Mesendoderm (in vitro differentiated cells): Measurements from ENCODE around the gene OXER1.

Experiments used
- DNase-seq: peaks from one replicate; pipeline ENCODE4 v3.0.0; 2013
- H2AK5ac ChIP-seq: 2 replicates; pipeline ENCODE4 v1.6.1; 2013; ENCODE audit warnings: low read length, inconsistent platforms
- H2BK120ac ChIP-seq: 2 replicates; pipeline ENCODE4 v1.6.1; 2013; ENCODE audit warnings: low read depth, mild to moderate bottlenecking, low read length, moderate library complexity, mixed read lengths
- H2BK15ac ChIP-seq: replicated peaks from 2 replicates; pipeline ENCODE4 v1.6.1; 2013; ENCODE audit warnings: low read depth, mild to moderate bottlenecking, moderate library complexity
- H2BK5ac ChIP-seq: 2 replicates; pipeline ENCODE4 v1.6.1; 2013; ENCODE audit warnings: low read length, inconsistent platforms
- H3K18ac ChIP-seq: 2 replicates; pipeline ENCODE4 v1.6.1; 2013; ENCODE audit warnings: mild to moderate bottlenecking, low read length, mixed read lengths
- H3K23ac ChIP-seq: one replicate; pipeline ENCODE4 v1.6.1; 2013; ENCODE audit warnings: low read length
- H3K27ac ChIP-seq: 2 replicates; pipeline ENCODE4 v1.5.1; 2013; ENCODE audit warnings: low read depth, mild to moderate bottlenecking, inconsistent platforms, low read length, moderate library complexity
- H3K27me3 ChIP-seq: 2 replicates; pipeline ENCODE4 v1.6.1; 2013; ENCODE audit warnings: low read length, control low read depth, mild to moderate bottlenecking, inconsistent platforms; ENCODE audit not compliant: insufficient read depth, poor library complexity
- H3K36me3 ChIP-seq: 2 replicates; pipeline ENCODE4 v1.6.1; 2013; ENCODE audit warnings: low read length, inconsistent platforms; ENCODE audit not compliant: control insufficient read depth, insufficient read depth
- H3K4ac ChIP-seq: one replicate; pipeline ENCODE4 v1.6.1; 2013; ENCODE audit warnings: low read depth, mild to moderate bottlenecking, low read length, moderate library complexity
- H3K4me1 ChIP-seq: 2 replicates; pipeline ENCODE4 v1.6.1; 2013; ENCODE audit warnings: low read depth, low read length, inconsistent platforms; ENCODE audit not compliant: control insufficient read depth
- H3K4me2 ChIP-seq: 2 replicates; pipeline ENCODE4 v1.6.1; 2013; ENCODE audit warnings: low read length
- H3K4me3 ChIP-seq: 2 replicates; pipeline ENCODE4 v1.5.1; 2013; ENCODE audit warnings: mild to moderate bottlenecking, low read length
- H3K56ac ChIP-seq: one replicate; pipeline ENCODE4 v1.6.1; 2013; ENCODE audit warnings: low read length
- H3K79me1 ChIP-seq: 2 replicates; pipeline ENCODE4 v1.6.1; 2013; ENCODE audit warnings: low read length, inconsistent platforms
- H3K79me2 ChIP-seq: 2 replicates; pipeline ENCODE4 v1.6.1; 2013; ENCODE audit warnings: mild to moderate bottlenecking, low read length; ENCODE audit not compliant: control insufficient read depth, insufficient read depth
- H3K9ac ChIP-seq: 2 replicates; pipeline ENCODE4 v1.6.1; 2013; ENCODE audit warnings: low read length, inconsistent platforms
- H4K5ac ChIP-seq: one replicate; pipeline ENCODE4 v1.6.1; 2013; ENCODE audit warnings: low read length
- H4K8ac ChIP-seq: one replicate; pipeline ENCODE4 v1.6.1; 2013; ENCODE audit warnings: low read depth, mild to moderate bottlenecking, control low read depth, low read length, moderate library complexity
- WGBS: extraction: QIAGEN DNeasy Blood & Tissue Kit; methylation state at CpG from one replicate; pipeline ENCODE4 v1.1.7; 2013; ENCODE audit warnings: low lambda C conversion rate, missing lambda C conversion rate; ENCODE audit not compliant: insufficient coverage; ENCODE audit errors: extremely low coverage; 5-methylcytosine and 5-hydroxymethylcytosine counted together

Gene OXER1

GRCh38 chr2:42795841-42796301 lies 31.9 kb upstream of the OXER1 start:
- no peak overlapping the region for H3K9ac ChIP-seq
- no peak overlapping the region for H3K23ac ChIP-seq
- H3K27ac ChIP-seq = no peak overlapping the region
- no peak overlapping the region for H2BK5ac ChIP-seq
- no peak overlapping the region for H3K18ac ChIP-seq
- no peak for DNase-seq
- peaks cover 9% of the 10 kb centered on the region for H3K4me1 ChIP-seq
- no peak overlapping the region for H2AK5ac ChIP-seq
- no peak overlapping the region for H2BK120ac ChIP-seq
- no peak overlapping the region for H4K5ac ChIP-seq
- H3K27me3 ChIP-seq = no peaks in the 10 kb centered on the region
- H3K79me1 ChIP-seq = peaks cover 2% of the 10 kb centered on the region
- H3K36me3 ChIP-seq = no peaks in the 10 kb centered on the region
- H4K8ac ChIP-seq = no peak overlapping the region
- H3K56ac ChIP-seq = no peak overlapping the region
- no peak overlapping the region for H3K4ac ChIP-seq
- no peak overlapping the region for H3K4me3 ChIP-seq
- H3K79me2 ChIP-seq = no peaks in the 10 kb centered on the region
- WGBS = no CpG with 5 or more reads among the region's 3 CpGs
- H3K4me2 ChIP-seq = no peak overlapping the region
- H2BK15ac ChIP-seq = no peak overlapping the region

- H4K8ac ChIP-seq = no peak overlapping the region
- H3K56ac ChIP-seq = no peak overlapping the region
- H3K18ac ChIP-seq = no peak overlapping the region
Observed at GRCh38 chr2:42795275-42795674, 31.3 kb upstream of the OXER1 start.

GRCh38 chr2:42794271-42795046 lies 30.5 kb upstream of the OXER1 start:
- Histone ChIP-seq H3K27ac (no peak overlapping the region), H3K79me2 (no peaks in the 10 kb centered on the region)
- DNase-seq = peak; percentile 90

More at GRCh38 chr2:42795275-42795674, 31.3 kb upstream of the OXER1 start:
- H2BK5ac ChIP-seq = no peak overlapping the region
- no peak overlapping the region for H3K4me3 ChIP-seq
- no peak for DNase-seq
- no peak overlapping the region for H3K4me2 ChIP-seq
- H2BK120ac ChIP-seq = no peak overlapping the region
- H3K79me2 ChIP-seq = no peaks in the 10 kb centered on the region
- no peak overlapping the region for H3K27ac ChIP-seq
- H3K27me3 ChIP-seq = no peaks in the 10 kb centered on the region
- no peak overlapping the region for H3K9ac ChIP-seq
- H3K4ac ChIP-seq = no peak overlapping the region
- no CpG with 5 or more reads among the region's 6 CpGs for WGBS
- no peak overlapping the region for H4K5ac ChIP-seq
- no peaks in the 10 kb centered on the region for H3K36me3 ChIP-seq
- H2AK5ac ChIP-seq = no peak overlapping the region
- peaks cover 2% of the 10 kb centered on the region for H3K79me1 ChIP-seq
- H3K4me1 ChIP-seq = peaks cover 9% of the 10 kb centered on the region
- H3K23ac ChIP-seq = no peak overlapping the region
- no peak overlapping the region for H2BK15ac ChIP-seq

GRCh38 chr2:42793334-42794270 lies 29.7 kb upstream of the OXER1 start:
- H3K4me1 ChIP-seq = peaks cover 9% of the 10 kb centered on the region
- H3K79me2 ChIP-seq = no peaks in the 10 kb centered on the region
- H3K27me3 ChIP-seq = no peaks in the 10 kb centered on the region
- H4K8ac ChIP-seq = no peak overlapping the region
- no peak overlapping the region for H4K5ac ChIP-seq
- peak overlapping the region; percentile 73 for H3K4ac ChIP-seq
- peak overlapping the region; percentile 85 for H3K18ac ChIP-seq
- no peak overlapping the region for H2BK120ac ChIP-seq
- H2AK5ac ChIP-seq = no peak overlapping the region
- peak overlapping the region; percentile 89 for H3K9ac ChIP-seq
- peak overlapping the region; percentile 93 for H3K27ac ChIP-seq
- H2BK5ac ChIP-seq = no peak overlapping the region
- peak overlapping the region; percentile 83 for H3K4me2 ChIP-seq
- H3K36me3 ChIP-seq = no peaks in the 10 kb centered on the region
- peak overlapping the region; percentile 63 for H3K4me3 ChIP-seq
- H3K79me1 ChIP-seq = peaks cover 2% of the 10 kb centered on the region
- no peak overlapping the region for H2BK15ac ChIP-seq
- peak overlapping the region; percentile 77 for H3K56ac ChIP-seq
- DNase-seq = peak; percentile 65
- WGBS = no CpG with 5 or more reads among the region's 22 CpGs
- H3K23ac ChIP-seq = peak overlapping the region; percentile 90

More at GRCh38 chr2:42794271-42795046, 30.5 kb upstream of the OXER1 start:
- Histone ChIP-seq H3K4me1 (peaks cover 9% of the 10 kb centered on the region), H3K4ac (no peak overlapping the region), H3K4me3 (no peak overlapping the region), H2BK120ac (no peak overlapping the region), H2BK5ac (no peak overlapping the region), H3K23ac (no peak overlapping the region), H3K79me1 (peaks cover 2% of the 10 kb centered on the region), H3K36me3 (no peaks in the 10 kb centered on the region), H3K18ac (no peak overlapping the region), H4K5ac (no peak overlapping the region), H3K56ac (peak overlapping the region; percentile 25), H3K9ac (peak overlapping the region; percentile 2), H2AK5ac (no peak overlapping the region), H3K4me2 (no peak overlapping the region), H2BK15ac (no peak overlapping the region), H3K27me3 (no peaks in the 10 kb centered on the region), H4K8ac (no peak overlapping the region)
- WGBS = no CpG with 5 or more reads among the region's 8 CpGs

- Histone ChIP-seq H3K23ac (peak within 1 kb of the TSS; percentile 92), H3K27ac (peak within 1 kb of the TSS; percentile 93), H3K4me2 (peak within 1 kb of the TSS; percentile 83), H2AK5ac (no peak within 1 kb of the TSS), H3K56ac (peak within 1 kb of the TSS; percentile 77), H3K18ac (peak within 1 kb of the TSS; percentile 85), H2BK5ac (no peak within 1 kb of the TSS), H3K4me3 (peak within 1 kb of the TSS; percentile 63), H4K5ac (no peak within 1 kb of the TSS), H3K27me3 (no peaks in the 10 kb centered on the region), H3K4ac (peak within 1 kb of the TSS; percentile 92), H2BK15ac (peak within 1 kb of the TSS; percentile 1), H3K9ac (peak within 1 kb of the TSS; percentile 89), H2BK120ac (peak within 1 kb of the TSS; percentile 47), H3K4me1 (peaks cover 9% of the 10 kb centered on the region), H3K79me1 (peaks cover 2% of the 10 kb centered on the region), H3K79me2 (no peaks in the 10 kb centered on the region), H4K8ac (peak within 1 kb of the TSS; percentile 31), H3K36me3 (no peaks in the 10 kb centered on the region)
- WGBS = no CpG with 5 or more reads among the region's 75 CpGs
- DNase-seq = peak; percentile 87
Observed at GRCh38 chr2:42792583-42793333, 28.8 kb upstream of the OXER1 start, which contains the start of gene HAAO. TSS of gene HAAO (minus strand) at chr2:42792583. CDS start at chr2:42792536, 47 bp downstream.
